CD1c-positive myeloid dendritic cell (primary cell): ENCODE results near the gene CA9.

Experiments used
- DNase-seq: peaks from one replicate; pipeline ENCODE4 v3.0.0-alpha.2; 2016; ENCODE audit errors: extremely low spot score

CA9 gene

GRCh38 chr9:35675732-35676392, 2.1 kb downstream of the CA9 start:
- peak; percentile 30 for DNase-seq

GRCh38 chr9:35679091-35679490, 5.4 kb downstream of the CA9 start:
- DNase-seq = no peak

DNA sequence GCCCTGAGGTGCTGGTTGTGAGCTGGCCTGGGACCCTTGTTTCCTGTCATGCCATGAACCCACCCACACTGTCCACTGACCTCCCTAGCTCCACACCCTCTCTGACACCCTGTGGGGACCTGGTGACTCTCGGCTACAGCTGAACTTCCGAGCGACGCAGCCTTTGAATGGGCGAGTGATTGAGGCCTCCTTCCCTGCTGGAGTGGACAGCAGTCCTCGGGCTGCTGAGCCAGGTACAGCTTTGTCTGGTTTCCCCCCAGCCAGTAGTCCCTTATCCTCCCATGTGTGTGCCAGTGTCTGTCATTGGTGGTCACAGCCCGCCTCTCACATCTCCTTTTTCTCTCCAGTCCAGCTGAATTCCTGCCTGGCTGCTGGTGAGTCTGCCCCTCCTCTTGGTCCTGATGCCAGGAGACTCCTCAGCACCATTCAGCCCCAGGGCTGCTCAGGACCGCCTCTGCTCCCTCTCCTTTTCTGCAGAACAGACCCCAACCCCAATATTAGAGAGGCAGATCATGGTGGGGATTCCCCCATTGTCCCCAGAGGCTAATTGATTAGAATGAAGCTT, 6.1 kb downstream of the CA9 start:
- no peak for DNase-seq

DNA sequence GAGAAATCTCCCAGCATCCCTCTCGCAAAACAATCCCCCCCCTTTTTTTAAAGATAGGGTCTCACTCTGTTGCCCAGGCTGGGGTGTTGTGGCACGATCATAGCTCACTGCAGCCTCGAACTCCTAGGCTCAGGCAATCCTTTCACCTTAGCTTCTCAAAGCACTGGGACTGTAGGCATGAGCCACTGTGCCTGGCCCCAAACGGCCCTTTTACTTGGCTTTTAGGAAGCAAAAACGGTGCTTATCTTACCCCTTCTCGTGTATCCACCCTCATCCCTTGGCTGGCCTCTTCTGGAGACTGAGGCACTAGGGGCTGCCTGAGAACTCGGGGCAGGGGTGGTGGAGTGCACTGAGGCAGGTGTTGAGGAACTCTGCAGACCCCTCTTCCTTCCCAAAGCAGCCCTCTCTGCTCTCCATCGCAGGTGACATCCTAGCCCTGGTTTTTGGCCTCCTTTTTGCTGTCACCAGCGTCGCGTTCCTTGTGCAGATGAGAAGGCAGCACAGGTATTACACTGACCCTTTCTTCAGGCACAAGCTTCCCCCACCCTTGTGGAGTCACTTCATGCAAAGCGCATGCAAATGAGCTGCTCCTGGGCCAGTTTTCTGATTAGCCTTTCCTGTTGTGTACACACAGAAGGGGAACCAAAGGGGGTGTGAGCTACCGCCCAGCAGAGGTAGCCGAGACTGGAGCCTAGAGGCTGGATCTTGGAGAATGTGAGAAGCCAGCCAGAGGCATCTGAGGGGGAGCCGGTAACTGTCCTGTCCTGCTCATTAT, 6.8 kb downstream of the CA9 start:
- no peak for DNase-seq

DNA sequence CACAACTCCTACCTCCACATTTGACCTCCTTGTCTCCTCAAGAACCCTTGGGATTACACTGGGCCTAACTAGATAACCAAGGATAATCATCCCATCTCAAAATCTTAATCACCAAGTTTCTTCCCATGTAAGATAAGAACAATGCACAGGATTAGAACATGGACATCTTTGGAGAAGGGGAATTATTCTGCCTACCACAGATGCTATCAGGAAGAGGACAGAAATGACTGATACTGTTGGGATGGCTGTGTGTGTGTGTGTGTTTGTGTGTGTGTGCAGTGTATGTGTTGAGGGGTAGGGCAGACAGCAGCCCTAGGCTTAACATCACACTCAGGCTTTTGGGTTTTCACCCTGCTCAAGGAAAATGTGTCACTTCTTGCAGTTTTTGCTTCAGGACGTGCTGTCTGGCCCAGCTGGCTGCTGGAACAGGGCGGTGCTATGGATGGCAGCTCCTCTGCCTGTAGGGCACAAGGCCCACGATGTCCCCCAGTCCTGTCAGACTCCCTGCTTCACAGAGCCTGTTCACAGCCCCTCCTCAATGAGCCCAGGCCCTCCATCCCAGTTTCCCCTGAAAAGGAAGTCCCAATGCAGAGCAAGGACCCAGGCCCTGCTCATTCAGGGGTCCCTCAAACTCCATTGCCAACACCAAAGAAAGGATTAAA, 7.7 kb downstream of the CA9 start:
- no peak for DNase-seq

- DNase-seq = no peak
Measured at GRCh38 chr9:35682051-35682450, 8.3 kb downstream of the CA9 start.

GRCh38 chr9:35682520-35683315, 9.0 kb downstream of the CA9 start:
- DNase-seq = no peak

DNA sequence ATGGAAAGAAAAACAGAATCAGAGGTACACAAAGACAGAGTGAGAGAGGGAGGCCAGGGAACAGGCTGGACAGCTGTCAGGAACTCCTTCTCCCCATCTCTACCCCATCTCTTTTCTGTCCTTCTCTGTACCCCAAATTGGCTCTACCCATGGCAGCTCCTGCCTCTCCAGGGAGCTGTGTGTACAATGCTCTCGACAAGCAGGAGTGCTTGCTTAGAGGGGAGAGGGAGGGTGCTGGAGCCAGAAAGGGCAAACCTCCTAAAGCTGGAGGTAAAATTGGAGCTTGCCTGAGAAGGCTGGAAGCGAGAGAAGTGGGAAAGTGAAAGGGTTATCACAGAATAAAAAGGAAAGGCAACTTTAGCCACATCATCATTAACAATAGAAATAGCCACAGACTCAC, 9.6 kb downstream of the CA9 start:
- no peak for DNase-seq

DNA sequence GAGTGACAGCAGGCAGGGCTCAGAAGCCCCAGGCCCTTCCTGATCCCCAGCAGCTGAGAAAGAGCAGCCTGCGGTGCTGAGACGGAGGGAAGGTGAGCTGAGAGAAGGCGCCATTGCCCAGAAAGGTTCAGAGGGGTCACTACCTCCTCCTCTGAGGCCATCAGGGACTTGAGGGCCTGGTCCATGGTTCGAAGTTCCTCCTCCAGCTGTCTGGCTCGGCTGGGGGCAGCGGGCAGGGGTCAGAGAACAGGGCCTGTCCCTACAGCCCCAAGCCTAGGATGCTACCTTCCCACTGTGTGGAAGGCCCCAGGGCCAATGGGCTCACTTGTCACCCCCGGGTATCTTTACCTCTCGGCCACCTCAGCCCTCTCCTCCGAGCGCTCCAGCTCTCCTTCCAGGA, 11.2 kb downstream of the CA9 start:
- no peak for DNase-seq

- DNase-seq = no peak
Measured at GRCh38 chr9:35685506-35685905, 11.8 kb downstream of the CA9 start.

- DNase-seq = no peak
Measured at GRCh38 chr9:35686222-35687203, 12.8 kb downstream of the CA9 start.

DNA sequence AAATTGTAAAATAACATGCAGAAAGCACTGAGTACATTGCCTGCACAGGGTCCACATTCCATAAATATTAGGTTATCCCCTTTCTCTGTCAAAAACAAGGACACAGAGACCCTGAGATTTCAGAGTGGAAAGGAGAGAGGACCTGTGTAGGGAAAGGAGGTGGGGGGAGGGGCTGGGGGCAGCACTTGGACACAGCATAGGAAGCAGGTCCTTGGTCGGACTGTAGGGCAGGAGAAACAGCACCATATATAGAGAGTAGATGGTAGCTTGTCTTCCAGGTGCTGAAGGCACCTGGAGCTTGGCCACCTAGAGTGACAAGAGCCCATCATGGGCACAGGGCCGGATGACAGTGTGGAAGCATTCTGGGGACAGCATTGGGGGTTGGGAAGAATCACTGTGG, 13.6 kb downstream of the CA9 start:
- DNase-seq = no peak

DNA sequence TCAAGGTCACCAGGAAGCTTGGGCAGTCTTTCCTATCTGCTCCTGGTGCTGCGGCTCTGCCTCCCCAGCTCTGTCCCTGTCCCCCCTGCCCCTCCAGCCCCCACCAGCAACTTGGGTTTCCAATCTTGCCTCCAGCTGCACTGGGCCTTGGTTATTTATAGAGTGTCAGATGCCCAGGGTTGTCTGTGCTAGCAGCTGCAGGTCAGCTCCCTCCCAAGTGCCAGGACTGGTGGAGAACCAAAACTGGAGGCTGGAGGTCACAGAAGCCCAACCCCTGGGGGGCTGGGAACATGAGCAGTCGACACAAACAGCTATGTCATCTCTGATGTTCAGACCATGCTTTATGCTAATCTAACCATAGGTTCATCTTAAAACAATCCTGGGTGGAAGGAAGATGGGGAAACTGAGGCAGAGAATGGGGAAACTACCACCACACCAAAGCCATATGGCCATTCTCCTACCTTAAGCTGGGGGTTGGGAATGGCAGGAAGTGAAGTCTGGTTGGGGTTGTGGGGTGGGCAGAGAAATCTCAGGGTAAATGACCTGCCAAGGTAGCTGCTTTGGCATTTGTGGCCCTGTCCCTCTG, 14.3 kb downstream of the CA9 start:
- no peak for DNase-seq

DNA sequence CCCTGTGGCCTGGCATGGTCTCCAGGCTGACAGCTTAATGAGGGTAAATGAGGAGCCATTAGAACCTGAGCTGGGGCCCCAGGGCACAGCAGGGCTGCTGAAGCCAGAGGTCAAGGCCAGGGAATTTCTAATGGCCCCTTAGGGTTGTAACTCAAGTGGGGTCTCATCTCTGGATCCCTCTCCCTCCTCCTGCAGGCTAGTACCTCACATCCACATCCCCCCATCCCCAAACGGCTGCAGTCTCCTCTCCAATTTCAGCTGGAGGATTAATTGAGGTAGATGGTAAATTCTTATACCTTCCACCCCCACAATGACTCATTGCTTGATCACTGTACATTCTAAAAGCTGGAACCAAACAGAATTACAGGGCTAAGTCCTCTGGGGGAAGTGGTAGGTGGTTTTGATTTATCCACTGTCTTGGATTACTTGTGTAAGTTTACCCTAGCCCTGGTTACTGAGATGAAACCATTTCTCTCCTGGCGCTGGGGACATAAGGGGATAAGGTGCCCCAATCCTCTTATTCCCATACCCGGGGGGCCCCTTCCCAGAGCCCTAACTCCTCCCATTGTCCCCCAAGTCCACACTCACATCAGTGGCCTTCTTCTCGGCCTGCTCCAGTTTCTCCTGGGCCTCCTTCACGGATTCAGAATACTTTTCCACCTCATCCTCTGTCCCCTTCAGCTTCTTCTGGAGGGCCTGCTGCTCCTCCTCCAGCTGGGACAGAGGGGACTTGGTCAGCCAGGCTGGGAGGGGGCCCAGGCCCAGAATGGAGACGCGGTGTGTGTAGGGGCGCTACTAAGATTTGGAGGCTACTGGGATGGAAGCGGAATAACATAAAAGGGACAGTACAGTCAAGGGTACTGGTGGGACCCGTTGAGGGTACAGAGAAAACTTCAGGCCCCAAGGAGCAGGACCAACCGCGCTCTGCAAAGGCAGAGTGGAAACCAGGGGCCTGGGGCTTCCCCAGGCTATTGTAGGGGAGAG, 15.1 kb downstream of the CA9 start:
- peak; percentile 56 for DNase-seq

DNA sequence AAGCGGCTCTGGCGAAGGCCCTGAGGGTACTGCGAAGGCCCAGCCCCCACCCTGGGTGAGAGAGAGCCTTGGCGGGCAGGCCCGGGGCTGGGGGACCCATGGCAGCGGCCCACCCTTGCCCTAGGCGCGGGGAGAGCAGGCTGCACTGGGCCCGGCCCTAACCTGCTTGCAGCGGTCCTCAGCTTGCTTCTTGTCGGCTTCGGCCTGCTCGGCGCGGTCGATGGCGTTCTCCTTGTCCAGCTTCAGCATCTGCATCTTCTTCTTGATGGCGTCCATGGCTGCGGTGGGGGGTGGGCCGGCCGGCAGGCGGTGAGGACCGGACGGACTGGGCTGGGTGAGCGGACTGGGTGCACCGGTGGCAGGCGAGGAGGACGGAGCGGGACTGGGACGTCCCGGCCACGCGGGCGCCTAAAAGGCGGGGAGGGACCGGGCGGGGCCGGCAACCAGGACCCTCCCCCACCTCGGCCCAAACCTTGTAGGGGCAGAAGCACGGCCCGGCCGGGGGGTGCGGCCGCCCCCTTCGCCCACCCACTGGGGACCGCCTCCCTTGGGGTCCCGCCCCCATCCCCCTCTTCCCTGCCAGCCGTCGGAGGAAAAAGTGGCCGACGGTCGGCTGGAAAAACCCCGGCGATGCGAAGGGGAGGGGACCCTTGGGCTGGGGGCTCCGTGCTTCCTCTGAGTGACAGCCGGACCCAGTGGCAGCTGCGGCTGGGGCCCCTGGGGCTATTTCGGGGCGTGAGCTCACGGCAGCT, 16.0 kb downstream of the CA9 start, which contains the start of gene TPM2:
Gene TPM2, minus strand, starts transcription at position 384 of the 752 bp plus-strand sequence. Its CDS starts 108 bp downstream, at position 276.
- no peak for DNase-seq

GRCh38 chr9:35690294-35690613, 16.5 kb downstream of the CA9 start:
- DNase-seq = no peak

- DNase-seq = peak; percentile 61
Measured at GRCh38 chr9:35690614-35691333, 17.0 kb downstream of the CA9 start.

DNA sequence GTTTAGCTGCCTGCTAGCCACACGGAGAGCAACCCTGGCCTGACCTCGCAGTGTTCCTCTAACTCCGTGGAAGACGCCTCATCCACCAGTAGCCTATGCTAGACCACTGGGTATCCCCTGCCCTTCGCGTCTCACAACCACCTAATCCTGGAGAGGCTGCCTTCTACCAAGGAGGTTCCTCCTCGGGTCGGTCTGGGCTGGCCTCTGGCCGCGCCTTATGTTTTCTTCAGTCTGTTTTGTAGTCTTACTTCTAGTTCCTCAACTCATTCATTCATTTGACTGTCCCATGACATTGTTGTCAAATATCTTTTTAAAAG, 17.6 kb downstream of the CA9 start:
- no peak for DNase-seq
